Cardiac muscle cell (in vitro differentiated cells and primary cell): ENCODE measurements around the gene PRSS35. TPM values are rescaled to one million over a fixed set of nuclear protein-coding genes. Genes with fewer than 3 reads are reported as not detected.
A peak's percentile ranks its signal among the peaks of the same experiment; 100 is the strongest.

Experiments
- DNase-seq, 2 donors: peaks; one replicate each; pipeline versions ENCODE4 v3.0.0 to v3.0.0-alpha.2; 2010 to 2017; ENCODE audit warnings: low read depth in 1 of 2, low spot score in 1 of 2
- H3K27ac ChIP-seq: fragments of 200-600 bp; sonication (generic); 2 replicates; pipeline ENCODE4 v1.5.1; 2016
- H3K27me3 ChIP-seq: fragments of 200-600 bp; sonication (generic); 2 replicates; pipeline ENCODE4 v1.6.0; 2016; ENCODE audit warnings: control low read depth
- H3K36me3 ChIP-seq: fragments of 200-600 bp; sonication (generic); 2 replicates; pipeline ENCODE4 v1.5.1; 2016; ENCODE audit warnings: control low read depth
- H3K4me1 ChIP-seq: fragments of 200-600 bp; sonication (generic); 2 replicates; pipeline ENCODE4 v1.8.1; 2017; ENCODE audit warnings: low read depth, mild to moderate bottlenecking, mixed run types
- H3K4me3 ChIP-seq: fragments of 200-600 bp; sonication (generic); 2 replicates; pipeline ENCODE4 v1.5.1; 2016; ENCODE audit warnings: mild to moderate bottlenecking
- H3K9me3 ChIP-seq: fragments of 200-600 bp; sonication (generic); 2 replicates; pipeline ENCODE4 v1.5.1; 2017; ENCODE audit warnings: low read depth, mild to moderate bottlenecking, control low read depth
- CTCF ChIP-seq: IDR thresholded peaks from 2 replicates; pipeline ENCODE4 v1.5.1; 2012; ENCODE audit warnings: low read depth, mild to moderate bottlenecking, low read length
- polyA plus RNA-seq: library from polyadenylated mRNA; unstranded; fragments of >200 nt; fragmentation: Nextera tagmentation; extraction: Ambion mirVana; gene quantifications from 2 replicates; pipeline ENCODE4 v1.2.1, GENCODE V29; 2016
- total RNA-seq: library from RNA; depleted of rRNA; stranded (reverse); fragments of >200 nt; gene quantifications from 2 replicates; pipeline ENCODE4 v1.2.3, GENCODE V29; 2016

PRSS35 gene
- total RNA-seq (60.2 and 89.7 TPM in 2 replicates), polyA plus RNA-seq (99.3 and 133 TPM in 2 replicates)

DNA sequence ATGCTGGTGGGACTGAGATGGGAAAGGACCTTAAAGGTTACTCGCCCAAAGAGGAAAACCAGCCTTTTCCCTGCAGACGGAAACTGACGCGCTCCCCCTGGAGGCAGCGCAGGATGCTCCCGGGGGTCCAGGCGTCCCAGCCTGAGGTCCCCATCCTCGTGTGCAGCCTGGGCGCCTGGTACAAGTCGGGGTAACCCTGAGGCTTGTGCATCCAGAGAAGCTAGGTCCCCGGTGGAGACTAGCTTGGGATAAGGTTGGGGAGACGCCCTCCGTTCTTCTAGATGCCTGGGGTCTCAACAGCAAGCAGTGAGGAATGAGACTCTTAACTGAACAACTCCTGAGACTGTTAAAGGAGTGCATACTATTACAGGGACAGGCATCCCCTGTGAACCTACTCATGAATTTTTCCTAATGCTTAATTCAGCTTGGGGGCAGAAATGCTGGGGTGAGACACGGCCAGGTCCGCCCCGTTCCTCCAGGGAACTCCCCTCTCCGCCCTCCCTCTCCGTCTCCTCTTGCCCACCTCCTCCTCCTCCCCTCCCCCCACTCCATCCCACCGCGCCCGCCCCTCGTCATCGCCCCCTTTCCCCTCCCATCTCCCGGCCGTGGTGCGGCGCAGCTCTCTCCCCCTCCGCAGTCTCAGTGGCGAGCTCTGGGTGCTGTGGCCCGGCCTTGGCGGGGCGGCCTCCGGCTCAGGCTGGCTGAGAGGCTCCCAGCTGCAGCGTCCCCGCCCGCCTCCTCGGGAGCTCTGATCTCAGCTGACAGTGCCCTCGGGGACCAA lies at the start of gene PRSS35:
PRSS35 (plus strand) TSS at position 634 of the 781 bp plus-strand sequence. CDS start 10,908 bp downstream, outside the sequence.
- H3K36me3 ChIP-seq, result no peaks in the 10 kb centered on the region
- peak; percentile 68 to 87 for DNase-seq
- no peaks in the 10 kb centered on the region for H3K9me3 ChIP-seq
- H3K4me1 ChIP-seq, result peaks cover 7% of the 10 kb centered on the region
- peak within 1 kb of the TSS; percentile 59 for H3K4me3 ChIP-seq
- H3K27me3 ChIP-seq, result no peaks in the 10 kb centered on the region
- H3K27ac ChIP-seq, result peak within 1 kb of the TSS; percentile 27
- peak; percentile 91 for TF ChIP-seq CTCF

DNA sequence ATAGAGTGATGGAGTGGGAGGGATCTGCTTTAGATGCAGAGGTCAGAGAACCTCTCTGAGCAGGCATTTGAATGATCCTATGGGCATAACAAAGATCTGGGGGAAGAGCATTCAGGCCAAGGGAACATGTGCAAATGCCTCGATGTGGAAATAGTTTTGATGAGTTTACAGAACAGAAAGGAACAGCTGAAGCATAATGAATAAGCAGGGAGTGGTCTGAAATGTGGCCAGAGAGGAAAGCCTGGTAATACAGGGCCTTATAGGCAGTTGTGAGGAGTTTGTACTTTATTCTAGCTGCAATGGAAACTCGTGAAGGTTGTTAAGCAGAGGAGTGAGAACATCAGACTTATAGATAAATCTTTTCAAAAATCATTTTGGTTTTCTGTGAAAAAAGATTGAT lies 48.4 kb upstream of the PRSS35 start:
- no peak for TF ChIP-seq CTCF
- peak in 1 of 2 donors; percentile 34 for DNase-seq
- Histone ChIP-seq H3K4me3 (no peak overlapping the region), H3K36me3 (no peaks in the 10 kb centered on the region), H3K4me1 (peaks cover 16% of the 10 kb centered on the region), H3K27me3 (no peaks in the 10 kb centered on the region), H3K9me3 (no peaks in the 10 kb centered on the region), H3K27ac (no peak overlapping the region)

GRCh38 chr6:83464381-83465140 lies 47.8 kb upstream of the PRSS35 start:
- peaks cover 16% of the 10 kb centered on the region for H3K4me1 ChIP-seq
- no peaks in the 10 kb centered on the region for H3K36me3 ChIP-seq
- H3K9me3 ChIP-seq, result no peaks in the 10 kb centered on the region
- H3K27me3 ChIP-seq, result no peaks in the 10 kb centered on the region
- TF ChIP-seq CTCF, result no peak
- H3K27ac ChIP-seq, result no peak overlapping the region
- no peak for DNase-seq
- H3K4me3 ChIP-seq, result no peak overlapping the region

GRCh38 chr6:83466328-83466727 lies 46.0 kb upstream of the PRSS35 start:
- DNase-seq, result no peak
- Histone ChIP-seq H3K36me3 (no peaks in the 10 kb centered on the region), H3K4me1 (peaks cover 16% of the 10 kb centered on the region), H3K27ac (no peak overlapping the region), H3K9me3 (no peaks in the 10 kb centered on the region), H3K27me3 (no peaks in the 10 kb centered on the region), H3K4me3 (no peak overlapping the region)
- no peak for TF ChIP-seq CTCF

- TF ChIP-seq CTCF, result no peak
- Histone ChIP-seq H3K4me1 (peaks cover 6% of the 10 kb centered on the region), H3K9me3 (no peaks in the 10 kb centered on the region), H3K27ac (no peak overlapping the region), H3K36me3 (no peaks in the 10 kb centered on the region), H3K27me3 (no peaks in the 10 kb centered on the region), H3K4me3 (no peak overlapping the region)
- no peak for DNase-seq
These were observed 44.7 kb upstream of the PRSS35 start for GRCh38 chr6:83467620-83468036.
